ENCODE measurements around the gene UNC119. TPM values are rescaled to one million over a fixed set of nuclear protein-coding genes. Genes with fewer than 3 reads are reported as not detected.

UNC119 gene
- polyA plus RNA-seq, 1 donor (not counting 4 experiments of a cell fraction or from before 2014, with no cell fraction given) = 60.0 TPM

GRCh38 chr17:28537219-28537610 is 15.2 kb downstream of the UNC119 start:
- Histone ChIP-seq H3K36me3 (ENCODE audit: control insufficient read depth in 2 of 2, extremely low read depth in 1 of 2, insufficient read depth in 2 of 2, low read length in 2 of 2) (no peaks in the 10 kb centered on the region), H3K9me1 (ENCODE audit: control insufficient read depth, extremely low read depth, insufficient read depth, low read length) (no peaks in the 10 kb centered on the region), H3K27me3 (ENCODE audit: control insufficient read depth, extremely low read depth, insufficient read depth, low read length) (no peaks in the 10 kb centered on the region), H2AFZ (ENCODE audit: control insufficient read depth, low read length) (no peak overlapping the region), H3K4me1 (ENCODE audit: control insufficient read depth, extremely low read depth, insufficient read depth, low read length) (peaks cover 14% of the 10 kb centered on the region), H3K79me2 (ENCODE audit: control insufficient read depth, insufficient read depth, low read length) (no peaks in the 10 kb centered on the region), H3K4me3 (ENCODE audit: control insufficient read depth in 2 of 3, extremely low read depth in 1 of 3, insufficient read depth in 2 of 3, low read depth in 1 of 3, low read length in 3 of 3) (no peak overlapping the region), H4K20me1 (ENCODE audit: control insufficient read depth, extremely low read depth, insufficient read depth, low read length) (no peaks in the 10 kb centered on the region), H3K27ac (ENCODE audit: control insufficient read depth, insufficient read depth, low read length) (no peak overlapping the region), H3K9ac (ENCODE audit: control insufficient read depth, extremely low read depth, insufficient read depth, low read length) (no peak overlapping the region), H3K9me3 (ENCODE audit: control insufficient read depth, low read depth, low read length) (no peaks in the 10 kb centered on the region), H3K4me2 (ENCODE audit: control insufficient read depth, extremely low read depth, insufficient read depth, low read depth, low read length) (no peak overlapping the region)
- dilution Hi-C loops (cut with MboI; ENCODE audit: extremely low pct_ligation_motif_present, low sequenced_read_pairs) = no loop called here
- TF ChIP-seq EZH2 (IDR thresholded peaks at IDR 0.05; ENCODE audit: low read length) (no peak), CTCF (optimal IDR thresholded peaks at IDR 0.05 in 1 of 3, IDR thresholded peaks at IDR 0.05 in 1 of 3, conservative IDR thresholded peaks at IDR 0.05 in 1 of 3; ENCODE audit: extremely low read depth in 1 of 3, insufficient read depth in 2 of 3, low read length in 3 of 3) (no peak)
- DNase-seq (ENCODE audit: low read depth, low spot score) (no peak), FAIRE-seq (no peak)

- H3K4me2 ChIP-seq (ENCODE audit: control insufficient read depth, extremely low read depth, insufficient read depth, low read depth, low read length) = no peak overlapping the region
- DNase-seq (ENCODE audit: low read depth, low spot score) = no peak
- no peak for FAIRE-seq
- peaks cover 14% of the 10 kb centered on the region for H3K4me1 ChIP-seq (ENCODE audit: control insufficient read depth, extremely low read depth, insufficient read depth, low read length)
- no peaks in the 10 kb centered on the region for H4K20me1 ChIP-seq (ENCODE audit: control insufficient read depth, extremely low read depth, insufficient read depth, low read length)
- H3K9me3 ChIP-seq (ENCODE audit: control insufficient read depth, low read depth, low read length) = no peaks in the 10 kb centered on the region
- dilution Hi-C loops (cut with MboI; ENCODE audit: extremely low pct_ligation_motif_present, low sequenced_read_pairs) = no loop called here
- H3K27ac ChIP-seq (ENCODE audit: control insufficient read depth, insufficient read depth, low read length) = no peak overlapping the region
- H2AFZ ChIP-seq (ENCODE audit: control insufficient read depth, low read length) = no peak overlapping the region
- TF ChIP-seq CTCF (optimal IDR thresholded peaks at IDR 0.05 in 1 of 3, IDR thresholded peaks at IDR 0.05 in 1 of 3, conservative IDR thresholded peaks at IDR 0.05 in 1 of 3; ENCODE audit: extremely low read depth in 1 of 3, insufficient read depth in 2 of 3, low read length in 3 of 3) (no peak), EZH2 (IDR thresholded peaks at IDR 0.05; ENCODE audit: low read length) (no peak)
- H3K9ac ChIP-seq (ENCODE audit: control insufficient read depth, extremely low read depth, insufficient read depth, low read length) = no peak overlapping the region
- no peak overlapping the region for H3K4me3 ChIP-seq (ENCODE audit: control insufficient read depth in 2 of 3, extremely low read depth in 1 of 3, insufficient read depth in 2 of 3, low read depth in 1 of 3, low read length in 3 of 3)
- H3K79me2 ChIP-seq (ENCODE audit: control insufficient read depth, insufficient read depth, low read length) = no peaks in the 10 kb centered on the region
- H3K9me1 ChIP-seq (ENCODE audit: control insufficient read depth, extremely low read depth, insufficient read depth, low read length) = no peaks in the 10 kb centered on the region
- peaks cover 1% of the 10 kb centered on the region for H3K27me3 ChIP-seq (ENCODE audit: control insufficient read depth, extremely low read depth, insufficient read depth, low read length)
- no peaks in the 10 kb centered on the region for H3K36me3 ChIP-seq (ENCODE audit: control insufficient read depth in 2 of 2, extremely low read depth in 1 of 2, insufficient read depth in 2 of 2, low read length in 2 of 2)
Observed at GRCh38 chr17:28536532-28537218, 15.7 kb downstream of the UNC119 start.
